GM12872 (cell line): ENCODE results near the gene CTNNB1.

Experiments
- CTCF ChIP-seq: IDR thresholded peaks from 3 replicates; pipeline ENCODE4 v1.5.1; 2011; ENCODE audit warnings: low read depth, mild to moderate bottlenecking, low read length, moderate library complexity; ENCODE audit not compliant: insufficient read depth

CTNNB1 gene

GRCh38 chr3:41209646-41210045, 10.3 kb downstream of the CTNNB1 start:
- TF ChIP-seq CTCF = no peak

- no peak for TF ChIP-seq CTCF
Measured at GRCh38 chr3:41210966-41211365, 11.7 kb downstream of the CTNNB1 start.

GRCh38 chr3:41212088-41212487, 12.8 kb downstream of the CTNNB1 start:
- TF ChIP-seq CTCF = no peak

- TF ChIP-seq CTCF = no peak
Measured at GRCh38 chr3:41213588-41213987, 14.3 kb downstream of the CTNNB1 start.

- no peak for TF ChIP-seq CTCF
Measured at GRCh38 chr3:41216422-41216821, 17.1 kb downstream of the CTNNB1 start.

- TF ChIP-seq CTCF = no peak
Measured at GRCh38 chr3:41216993-41217392, 17.7 kb downstream of the CTNNB1 start.

- no peak for TF ChIP-seq CTCF
Measured at GRCh38 chr3:41219424-41219823, 20.1 kb downstream of the CTNNB1 start.
